HFF-Myc (cell line): ENCODE results near the gene RNF114.

Experiments used
- DNase-seq: peaks from one replicate; pipeline ENCODE4 v3.0.0-alpha.2; 2011; ENCODE audit warnings: low read depth; ENCODE audit errors: extremely low read depth
- H3K4me3 ChIP-seq: replicated peaks from 2 replicates; pipeline ENCODE4 v1.5.1; 2011; ENCODE audit warnings: low read depth, mild to moderate bottlenecking, control low read depth, low read length
- CTCF ChIP-seq: IDR thresholded peaks from 2 replicates; pipeline ENCODE4 v1.5.1; 2012; ENCODE audit warnings: mild to moderate bottlenecking, low read depth, low read length, control low read depth; ENCODE audit errors: missing control alignments

The RNF114 gene

GRCh38 chr20:49918446-49918845 is 17.8 kb upstream of the RNF114 start:
- no peak for DNase-seq
- TF ChIP-seq CTCF: no peak
- no peak overlapping the region for H3K4me3 ChIP-seq

- no peak for DNase-seq
- H3K4me3 ChIP-seq: no peak overlapping the region
- no peak for TF ChIP-seq CTCF
Observed at GRCh38 chr20:49919009-49919408, 17.2 kb upstream of the RNF114 start.

- no peak for TF ChIP-seq CTCF
- no peak overlapping the region for H3K4me3 ChIP-seq
- no peak for DNase-seq
Observed at GRCh38 chr20:49919461-49919860, 16.7 kb upstream of the RNF114 start.

- no peak for DNase-seq
- no peak overlapping the region for H3K4me3 ChIP-seq
- TF ChIP-seq CTCF: no peak
Observed at GRCh38 chr20:49924247-49924646, 11.9 kb upstream of the RNF114 start.

GRCh38 chr20:49925901-49926454 is 10.2 kb upstream of the RNF114 start:
- no peak for TF ChIP-seq CTCF
- no peak overlapping the region for H3K4me3 ChIP-seq
- DNase-seq: no peak

GRCh38 chr20:49928411-49929141 is 7.6 kb upstream of the RNF114 start:
- no peak overlapping the region for H3K4me3 ChIP-seq
- peak; percentile 66 for DNase-seq
- TF ChIP-seq CTCF: peak; percentile 95

GRCh38 chr20:49929142-49929494 is 7.1 kb upstream of the RNF114 start:
- no peak for DNase-seq
- no peak for TF ChIP-seq CTCF
- no peak overlapping the region for H3K4me3 ChIP-seq
